H1 (cell line): ENCODE measurements around the gene CDH1. TPM values are rescaled to one million over a fixed set of nuclear protein-coding genes. Genes with fewer than 3 reads are reported as not detected.

Experiments
- BCL11A ChIP-seq, 2 experiments: IDR thresholded peaks; one replicate each; pipeline ENCODE4 v1.6.1; 2011; ENCODE audit warnings: low read depth in 2 of 2, low read length in 2 of 2, mild to moderate bottlenecking in 2 of 2
- CEBPB ChIP-seq: IDR thresholded peaks from 2 replicates; pipeline ENCODE4 v1.6.1; 2012; ENCODE audit warnings: low read depth, low read length
- CTBP2 ChIP-seq: IDR thresholded peaks from 2 replicates; pipeline ENCODE4 v1.7.0; 2011; ENCODE audit warnings: borderline replicate concordance, mild to moderate bottlenecking, moderate library complexity, mixed read lengths, low read length; ENCODE audit not compliant: insufficient read depth, insufficient read length
- ZNF274 ChIP-seq: IDR thresholded peaks from 2 replicates; pipeline ENCODE4 v1.7.0; 2012; ENCODE audit warnings: low read length, borderline replicate concordance; ENCODE audit errors: extremely low read depth
- polyA plus RNA-seq, 7 experiments: library from polyadenylated mRNA; depleted of rRNA in 3 of 7; stranded (reverse) in 5 of 7; unstranded in 2 of 7; fragments of >200 nt in 5 of 7; fragments of 200-250 nt in 2 of 7; gene quantifications; 1 replicate in 5 of 7; 2 replicates in 1 of 7; 4 replicates in 1 of 7; pipeline versions ENCODE4 v1.2.1 to v1.2.3, GENCODE V29; 2011 to 2013; ENCODE audit warnings: missing spikeins in 2 of 7, mixed read lengths in 2 of 7
- total RNA-seq: library from RNA; stranded (reverse); fragmentation: NEBNext Ultra II Directional; extraction: Animal tissue kit (Norgen Biotek cat#: 25700); gene quantifications from 2 replicates; pipeline ENCODE4 v1.2.1, GENCODE V29; 2021
- TF ChIP-seq, protein P1 (sequence below): IDR thresholded peaks from 2 replicates; pipeline ENCODE4 v1.6.1; 2011; ENCODE audit warnings: low read length, improper control_type of control experiment

CDH1 gene
- total and polyA plus RNA-seq, 2 of the 8 experiments (the other 6 are each of a cell fraction or from before 2014, with no cell fraction given): 133 to 265 TPM

DNA sequence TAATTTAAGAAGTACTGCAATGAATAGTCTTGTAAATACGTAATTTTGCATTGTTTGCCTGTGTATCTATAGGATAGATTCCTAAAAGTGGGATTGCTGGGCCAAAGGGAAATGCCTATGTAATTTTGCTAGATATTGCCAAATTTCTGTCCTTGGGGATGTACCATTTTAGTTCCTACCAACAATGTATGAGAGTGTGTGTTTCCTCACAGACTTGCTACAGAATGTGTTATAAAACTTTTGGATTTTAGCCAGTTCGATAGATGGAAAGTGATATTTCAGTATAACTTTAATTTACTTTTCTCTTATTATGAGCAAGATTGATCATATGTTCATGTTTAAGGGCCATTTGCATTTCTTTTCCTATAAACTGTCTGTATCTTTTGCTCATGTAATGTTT is 114.5 kb downstream of the CDH1 start (continued):
- TF ChIP-seq CEBPB: no peak
- no peak for TF ChIP-seq CTBP2
- TF ChIP-seq ZNF274: no peak
- TF ChIP-seq BCL11A (IDR thresholded peaks at IDR 0.05; ENCODE audit: low read depth in 2 of 2, low read length in 2 of 2): no peak
- TF ChIP-seq, protein P1, sequence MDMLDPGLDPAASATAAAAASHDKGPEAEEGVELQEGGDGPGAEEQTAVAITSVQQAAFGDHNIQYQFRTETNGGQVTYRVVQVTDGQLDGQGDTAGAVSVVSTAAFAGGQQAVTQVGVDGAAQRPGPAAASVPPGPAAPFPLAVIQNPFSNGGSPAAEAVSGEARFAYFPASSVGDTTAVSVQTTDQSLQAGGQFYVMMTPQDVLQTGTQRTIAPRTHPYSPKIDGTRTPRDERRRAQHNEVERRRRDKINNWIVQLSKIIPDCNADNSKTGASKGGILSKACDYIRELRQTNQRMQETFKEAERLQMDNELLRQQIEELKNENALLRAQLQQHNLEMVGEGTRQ: no peak
